ENCODE data around the gene ZNF552.

Gene ZNF552

GRCh38 chr19:57776764-57777296 is 37.9 kb downstream of the ZNF552 start:
- DNase-seq (ENCODE audit: low read depth) = no peak

DNA sequence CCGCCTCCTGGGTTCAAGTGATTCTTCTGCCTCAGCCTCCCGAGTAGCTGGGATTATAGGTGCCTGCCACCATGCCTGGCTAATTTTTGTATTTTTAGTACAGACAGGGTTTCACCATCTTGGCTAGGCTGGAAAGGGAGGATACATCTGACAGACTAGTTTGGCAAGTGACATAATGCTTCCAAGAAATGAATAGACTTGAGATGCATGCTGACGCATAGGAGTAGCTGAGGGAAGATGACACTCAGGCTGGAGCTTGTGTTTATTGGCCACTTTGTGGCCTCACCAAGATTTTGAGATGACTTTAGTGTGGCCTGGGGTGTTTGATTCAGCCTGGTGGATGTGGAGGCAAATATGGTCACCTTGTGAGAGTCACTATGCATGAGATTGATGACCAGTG is 41.2 kb downstream of the ZNF552 start:
- no peak for DNase-seq (ENCODE audit: low read depth)

- no peak for DNase-seq (ENCODE audit: low read depth)
These were observed 43.3 kb downstream of the ZNF552 start for GRCh38 chr19:57771417-57771816.

- DNase-seq (ENCODE audit: low read depth) = peak; percentile 96
These were observed 45.2 kb downstream of the ZNF552 start, which contains the start of gene ZNF586 for GRCh38 chr19:57769345-57770131. TSS of gene ZNF586 (plus strand) at chr19:57769676. CDS start at chr19:57769843, 167 bp downstream.

DNA sequence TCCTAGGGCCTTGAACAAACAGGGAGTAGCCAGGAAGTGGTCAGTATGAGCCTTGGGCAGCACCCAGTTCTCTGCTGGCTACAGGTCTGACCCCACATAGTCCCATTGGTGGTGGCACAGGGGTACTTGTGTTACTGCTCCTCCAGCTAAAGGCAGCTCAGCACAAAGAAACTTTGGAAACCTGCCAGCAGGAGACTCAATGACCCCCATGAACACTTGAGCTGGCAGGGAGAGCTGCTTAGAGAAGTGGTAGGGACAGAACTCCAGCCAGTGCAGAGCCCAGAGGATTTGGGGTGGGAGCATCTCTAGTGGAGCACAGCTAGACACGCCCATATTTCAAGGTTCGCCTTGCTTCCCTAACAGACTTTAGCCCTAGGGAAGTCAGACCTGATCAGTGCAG is 55.6 kb downstream of the ZNF552 start:
- DNase-seq (ENCODE audit: low read depth) = no peak

- no peak for DNase-seq (ENCODE audit: low read depth)
These were observed 56.8 kb downstream of the ZNF552 start for GRCh38 chr19:57757941-57758340.
